Measurements from ENCODE around the gene TBC1D10A.

The TBC1D10A gene

DNA sequence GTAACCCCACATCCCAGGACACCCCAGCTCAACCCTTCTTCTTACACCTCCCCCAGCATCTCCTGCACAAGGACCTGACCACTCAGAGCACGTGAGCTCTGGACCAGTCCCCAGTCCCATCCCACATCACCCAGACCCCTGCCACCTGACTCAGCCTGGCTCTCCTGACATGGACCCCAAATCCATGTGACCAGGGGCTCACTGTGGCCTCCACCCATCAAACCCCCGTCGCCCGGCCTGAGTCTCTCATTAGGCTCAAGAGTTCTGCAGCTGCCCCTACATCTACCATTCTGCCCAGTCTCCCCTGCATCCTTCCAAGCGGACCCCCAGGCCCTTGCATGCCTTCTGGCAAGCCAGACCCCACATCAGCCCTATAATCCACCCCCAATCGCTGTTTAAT, 78.3 kb downstream of the TBC1D10A start:
- FAIRE-seq (no peak), DNase-seq (ENCODE audit: low spot score) (no peak)

DNA sequence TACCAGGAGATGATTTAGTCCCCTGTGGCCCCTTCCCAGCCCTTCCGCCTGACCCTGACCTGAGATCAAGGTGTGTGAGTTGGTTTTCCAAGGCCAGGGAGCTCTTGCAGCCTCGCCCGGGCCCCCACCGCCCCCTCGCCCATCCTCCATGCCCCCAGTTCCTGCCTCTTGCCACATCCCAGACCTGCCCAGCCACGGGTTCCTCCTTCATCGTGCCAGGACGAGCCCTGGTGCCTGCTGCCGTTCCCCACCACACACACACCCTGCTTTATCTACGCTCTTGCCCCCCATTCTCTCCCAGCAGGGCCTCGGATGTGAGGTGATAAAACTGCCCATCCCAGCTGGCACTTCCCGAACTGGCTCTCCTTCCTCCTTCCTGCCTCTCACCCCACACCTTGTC, 78.8 kb downstream of the TBC1D10A start:
- FAIRE-seq (peak; percentile 84), DNase-seq (ENCODE audit: low spot score) (no peak)

DNA sequence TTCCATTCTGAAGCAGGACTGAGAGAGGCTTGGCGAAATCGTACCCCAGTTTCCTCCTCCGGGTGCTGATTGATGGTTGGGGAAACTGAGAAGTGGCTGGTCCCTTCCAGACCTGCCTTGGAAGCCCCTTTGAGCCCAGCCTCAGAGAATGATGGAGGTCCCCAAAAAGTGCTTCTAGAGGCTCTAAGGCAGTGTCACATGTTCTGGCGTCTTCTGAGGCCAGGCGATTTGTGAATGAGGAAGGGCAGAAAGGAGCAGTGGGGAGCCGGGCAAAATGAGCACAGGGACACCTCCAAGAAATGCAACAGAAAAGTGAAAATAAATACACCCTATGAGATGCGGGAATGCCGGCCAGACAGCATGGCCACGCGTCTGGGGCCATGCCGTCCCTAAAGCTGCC, 79.2 kb downstream of the TBC1D10A start:
- FAIRE-seq (peak; percentile 13), DNase-seq (ENCODE audit: low spot score) (no peak)

DNA sequence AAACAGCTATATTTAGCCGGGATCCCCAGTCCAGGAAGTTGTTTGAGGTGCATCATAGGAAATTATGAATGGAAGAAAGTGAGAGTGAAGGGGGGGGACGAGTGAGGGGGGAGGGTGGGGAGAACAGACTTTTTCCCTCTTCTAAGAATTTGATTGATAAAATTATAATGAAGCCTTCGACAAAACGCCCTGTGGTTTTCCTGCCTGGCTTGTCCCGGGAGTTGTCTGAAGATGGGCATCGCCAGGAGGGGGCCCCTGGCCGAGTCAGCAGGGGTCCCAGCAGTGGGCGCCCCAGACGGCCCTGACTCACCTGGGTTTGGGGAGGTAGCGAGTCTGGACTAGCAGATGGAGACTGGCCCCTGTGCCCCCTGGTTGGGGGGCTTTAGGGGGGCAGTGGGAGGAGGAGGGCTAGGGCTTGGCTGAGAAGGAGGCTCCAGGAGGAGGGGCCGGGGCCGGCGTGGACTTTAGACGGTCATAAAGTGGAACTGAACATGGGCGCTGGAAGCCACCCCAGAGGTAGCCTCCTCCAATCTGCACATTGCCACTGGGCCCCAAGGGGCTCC, 79.8 kb downstream of the TBC1D10A start:
- no peak for FAIRE-seq
- DNase-seq (ENCODE audit: low spot score): no peak

DNA sequence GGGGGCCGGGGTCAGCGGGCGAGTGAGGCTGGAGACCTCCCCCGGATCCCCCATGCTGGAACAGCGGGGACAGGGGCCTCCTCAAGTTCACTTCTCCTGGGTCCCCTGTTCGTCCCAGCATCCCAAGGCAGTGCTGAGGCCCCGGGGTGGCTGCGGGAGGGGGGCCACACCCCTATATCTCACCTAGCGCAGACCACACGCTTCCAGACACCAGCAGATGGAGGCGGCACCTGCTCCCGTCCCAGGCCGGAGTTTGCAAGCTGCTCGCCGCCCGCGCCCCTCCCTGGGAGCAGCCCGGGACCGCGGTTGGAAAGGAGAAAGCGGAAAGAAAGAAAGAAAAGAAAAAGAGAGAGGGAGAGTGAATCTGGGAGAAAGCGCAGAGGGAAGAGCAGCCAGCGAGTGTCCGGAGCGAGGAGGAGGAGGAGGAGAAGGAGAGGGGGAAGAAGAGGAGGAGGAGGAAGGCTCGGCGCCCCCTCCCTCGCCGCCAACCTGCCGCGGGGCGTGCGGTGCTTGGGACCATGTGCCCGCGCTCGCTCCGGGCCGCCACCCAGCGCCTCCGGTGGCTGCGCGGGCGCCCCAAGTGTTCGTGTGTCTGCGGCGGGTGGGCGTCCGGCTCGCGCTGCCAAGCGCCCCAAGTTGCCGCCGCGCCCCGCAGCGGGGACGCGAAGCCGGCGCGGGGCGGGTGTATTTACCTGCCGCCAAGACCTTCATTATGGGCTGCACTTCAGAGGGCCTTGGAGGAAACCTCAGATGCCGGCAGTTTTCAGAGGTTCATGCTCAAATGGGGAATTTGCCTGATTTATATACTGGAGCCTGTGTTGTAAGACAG, 80.5 kb downstream of the TBC1D10A start, which contains the start of gene LIF:
TSS of gene LIF (minus strand) at position 775 of the 829 bp plus-strand sequence. CDS start at position 711, 64 bp downstream.
- DNase-seq (ENCODE audit: low spot score): no peak
- FAIRE-seq: peak; percentile 55

DNA sequence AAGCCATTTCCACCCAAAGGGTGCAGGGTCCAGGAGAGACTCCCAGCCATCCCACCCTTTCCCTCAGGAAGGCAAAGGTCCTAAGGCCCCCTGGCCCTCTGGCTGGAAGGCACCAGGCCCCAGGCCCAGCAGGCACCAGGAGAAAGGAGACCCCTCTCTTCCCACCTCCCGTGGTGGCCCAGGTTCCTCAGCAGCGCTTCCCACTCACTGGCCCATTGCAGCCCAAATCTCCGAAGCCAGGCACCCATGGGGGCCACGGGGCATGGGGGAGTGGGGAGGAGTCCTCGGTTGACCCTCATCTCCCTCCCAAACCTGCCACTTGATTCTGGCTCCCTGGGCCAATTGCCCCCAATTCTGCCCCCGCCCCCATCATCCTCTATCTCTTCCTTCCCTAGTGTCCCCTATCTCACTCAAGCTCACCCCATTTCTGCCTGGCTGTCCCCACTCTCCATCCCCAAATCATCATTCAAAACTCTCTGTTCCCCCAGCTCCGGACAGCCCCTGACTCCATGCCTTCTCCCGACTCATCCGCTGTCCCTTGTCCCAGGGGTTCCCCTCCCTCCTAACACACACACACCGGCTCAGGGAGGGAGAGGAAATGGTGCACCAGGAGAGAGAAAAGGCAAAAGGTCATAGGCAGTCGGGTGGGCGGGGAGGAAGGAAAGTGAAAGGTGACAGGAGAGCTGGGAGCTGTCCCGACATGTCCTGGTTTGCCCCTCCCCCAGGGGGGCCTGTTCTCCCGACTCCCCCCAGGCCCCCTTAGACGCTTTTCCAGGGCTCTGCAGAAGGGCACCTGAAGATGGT, 81.4 kb downstream of the TBC1D10A start:
- DNase-seq (ENCODE audit: low spot score) (no peak), FAIRE-seq (peak; percentile 81)

DNA sequence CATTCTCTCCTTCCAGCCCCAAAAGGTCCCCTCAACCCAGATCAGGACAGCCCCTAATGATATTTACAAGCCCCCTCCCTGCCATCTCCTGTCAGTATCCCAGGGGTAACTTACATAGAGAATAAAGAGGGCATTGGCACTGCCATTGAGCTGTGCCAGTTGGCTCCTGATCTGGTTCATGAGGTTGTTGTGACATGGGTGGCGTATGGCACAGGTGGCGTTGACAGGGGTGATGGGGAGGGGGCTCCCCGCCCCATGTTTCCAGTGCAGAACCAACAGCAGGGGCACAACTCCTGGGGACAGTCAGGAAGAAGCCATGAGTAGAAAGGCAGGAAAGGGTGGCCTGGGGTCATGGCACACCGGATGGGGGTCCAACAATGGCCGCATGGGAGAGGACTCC, 82.1 kb downstream of the TBC1D10A start:
- no peak for DNase-seq (ENCODE audit: low spot score)
- peak; percentile 9 for FAIRE-seq

DNA sequence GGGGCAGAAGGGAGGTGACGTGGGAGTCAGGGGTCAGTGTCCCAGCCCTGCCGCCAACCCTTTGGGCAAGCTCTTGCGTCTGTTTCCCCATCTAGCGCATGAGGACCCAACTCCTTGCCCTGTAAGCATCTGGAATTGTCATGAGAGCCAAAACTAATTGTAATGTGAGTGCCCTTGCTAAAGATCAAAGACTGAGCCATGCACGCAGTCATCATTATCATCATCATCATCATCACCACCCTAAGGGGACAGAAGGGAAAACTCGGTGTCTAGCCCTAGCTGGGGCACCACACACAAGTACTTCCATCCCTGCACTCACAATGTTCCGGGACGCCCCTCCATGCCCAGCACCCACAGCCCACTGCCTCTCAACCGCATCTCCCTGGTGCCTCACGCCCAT, 82.7 kb downstream of the TBC1D10A start:
- DNase-seq (ENCODE audit: low spot score) (no peak), FAIRE-seq (peak; percentile 59)

DNA sequence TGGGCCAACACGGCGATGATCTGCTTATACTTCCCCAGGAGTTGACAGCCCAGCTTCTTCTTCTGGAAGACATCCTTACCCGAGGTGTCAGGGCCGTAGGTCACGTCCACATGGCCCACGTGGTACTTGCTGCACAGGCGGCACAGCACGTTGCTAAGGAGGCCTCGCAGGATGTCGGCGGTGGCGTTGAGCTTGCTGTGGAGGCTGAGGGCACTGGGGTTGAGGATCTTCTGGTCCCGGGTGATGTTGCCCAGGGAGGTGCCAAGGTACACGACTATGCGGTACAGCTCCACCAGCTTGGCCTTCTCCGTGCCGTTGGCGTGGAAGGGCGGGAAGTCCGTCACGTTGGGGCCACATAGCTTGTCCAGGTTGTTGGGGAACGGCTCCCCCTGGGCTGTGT, 83.1 kb downstream of the TBC1D10A start:
- DNase-seq (ENCODE audit: low spot score) (no peak), FAIRE-seq (peak; percentile 86)
